ENCODE measurements around the gene ZNF407.

DNA sequence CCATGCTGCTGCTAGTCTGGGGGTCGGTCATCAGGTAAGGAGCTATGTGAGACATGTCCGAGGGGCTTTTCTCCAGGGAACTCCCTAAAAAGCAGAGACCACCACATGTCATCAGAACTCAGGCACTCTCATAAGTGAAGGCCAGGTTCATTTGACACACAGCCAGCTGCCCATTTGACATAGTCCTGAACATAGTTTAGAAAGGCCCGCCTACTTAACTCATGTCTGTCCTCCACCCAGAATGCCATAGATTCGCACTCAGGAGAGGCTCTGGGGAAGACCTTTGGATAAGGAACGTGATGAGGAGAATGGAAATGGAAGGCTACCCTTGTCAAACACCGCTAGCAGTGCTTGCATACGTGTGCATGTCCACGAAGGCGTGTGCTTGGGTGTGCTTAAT, 454.1 kb downstream of the ZNF407 start:
- no peak for TF ChIP-seq EZH2 (IDR thresholded peaks at IDR 0.05; ENCODE audit: low read depth, unreplicated experiment)
- TF ChIP-seq, protein P1, sequence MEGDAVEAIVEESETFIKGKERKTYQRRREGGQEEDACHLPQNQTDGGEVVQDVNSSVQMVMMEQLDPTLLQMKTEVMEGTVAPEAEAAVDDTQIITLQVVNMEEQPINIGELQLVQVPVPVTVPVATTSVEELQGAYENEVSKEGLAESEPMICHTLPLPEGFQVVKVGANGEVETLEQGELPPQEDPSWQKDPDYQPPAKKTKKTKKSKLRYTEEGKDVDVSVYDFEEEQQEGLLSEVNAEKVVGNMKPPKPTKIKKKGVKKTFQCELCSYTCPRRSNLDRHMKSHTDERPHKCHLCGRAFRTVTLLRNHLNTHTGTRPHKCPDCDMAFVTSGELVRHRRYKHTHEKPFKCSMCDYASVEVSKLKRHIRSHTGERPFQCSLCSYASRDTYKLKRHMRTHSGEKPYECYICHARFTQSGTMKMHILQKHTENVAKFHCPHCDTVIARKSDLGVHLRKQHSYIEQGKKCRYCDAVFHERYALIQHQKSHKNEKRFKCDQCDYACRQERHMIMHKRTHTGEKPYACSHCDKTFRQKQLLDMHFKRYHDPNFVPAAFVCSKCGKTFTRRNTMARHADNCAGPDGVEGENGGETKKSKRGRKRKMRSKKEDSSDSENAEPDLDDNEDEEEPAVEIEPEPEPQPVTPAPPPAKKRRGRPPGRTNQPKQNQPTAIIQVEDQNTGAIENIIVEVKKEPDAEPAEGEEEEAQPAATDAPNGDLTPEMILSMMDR (conservative IDR thresholded peaks at IDR 0.05; ENCODE audit: low read depth in 2 of 2): no peak
- TF ChIP-seq POLR2AphosphoS5 (IDR thresholded peaks at IDR 0.05; ENCODE audit: low read depth): no peak
- TF ChIP-seq CREB1 (CRISPR knock-in tag; IDR thresholded peaks at IDR 0.05; ENCODE audit: low read depth): no peak
- TF ChIP-seq, protein P2, sequence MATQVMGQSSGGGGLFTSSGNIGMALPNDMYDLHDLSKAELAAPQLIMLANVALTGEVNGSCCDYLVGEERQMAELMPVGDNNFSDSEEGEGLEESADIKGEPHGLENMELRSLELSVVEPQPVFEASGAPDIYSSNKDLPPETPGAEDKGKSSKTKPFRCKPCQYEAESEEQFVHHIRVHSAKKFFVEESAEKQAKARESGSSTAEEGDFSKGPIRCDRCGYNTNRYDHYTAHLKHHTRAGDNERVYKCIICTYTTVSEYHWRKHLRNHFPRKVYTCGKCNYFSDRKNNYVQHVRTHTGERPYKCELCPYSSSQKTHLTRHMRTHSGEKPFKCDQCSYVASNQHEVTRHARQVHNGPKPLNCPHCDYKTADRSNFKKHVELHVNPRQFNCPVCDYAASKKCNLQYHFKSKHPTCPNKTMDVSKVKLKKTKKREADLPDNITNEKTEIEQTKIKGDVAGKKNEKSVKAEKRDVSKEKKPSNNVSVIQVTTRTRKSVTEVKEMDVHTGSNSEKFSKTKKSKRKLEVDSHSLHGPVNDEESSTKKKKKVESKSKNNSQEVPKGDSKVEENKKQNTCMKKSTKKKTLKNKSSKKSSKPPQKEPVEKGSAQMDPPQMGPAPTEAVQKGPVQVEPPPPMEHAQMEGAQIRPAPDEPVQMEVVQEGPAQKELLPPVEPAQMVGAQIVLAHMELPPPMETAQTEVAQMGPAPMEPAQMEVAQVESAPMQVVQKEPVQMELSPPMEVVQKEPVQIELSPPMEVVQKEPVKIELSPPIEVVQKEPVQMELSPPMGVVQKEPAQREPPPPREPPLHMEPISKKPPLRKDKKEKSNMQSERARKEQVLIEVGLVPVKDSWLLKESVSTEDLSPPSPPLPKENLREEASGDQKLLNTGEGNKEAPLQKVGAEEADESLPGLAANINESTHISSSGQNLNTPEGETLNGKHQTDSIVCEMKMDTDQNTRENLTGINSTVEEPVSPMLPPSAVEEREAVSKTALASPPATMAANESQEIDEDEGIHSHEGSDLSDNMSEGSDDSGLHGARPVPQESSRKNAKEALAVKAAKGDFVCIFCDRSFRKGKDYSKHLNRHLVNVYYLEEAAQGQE (IDR thresholded peaks at IDR 0.05; ENCODE audit: unreplicated experiment): no peak
- TF ChIP-seq, protein P3, sequence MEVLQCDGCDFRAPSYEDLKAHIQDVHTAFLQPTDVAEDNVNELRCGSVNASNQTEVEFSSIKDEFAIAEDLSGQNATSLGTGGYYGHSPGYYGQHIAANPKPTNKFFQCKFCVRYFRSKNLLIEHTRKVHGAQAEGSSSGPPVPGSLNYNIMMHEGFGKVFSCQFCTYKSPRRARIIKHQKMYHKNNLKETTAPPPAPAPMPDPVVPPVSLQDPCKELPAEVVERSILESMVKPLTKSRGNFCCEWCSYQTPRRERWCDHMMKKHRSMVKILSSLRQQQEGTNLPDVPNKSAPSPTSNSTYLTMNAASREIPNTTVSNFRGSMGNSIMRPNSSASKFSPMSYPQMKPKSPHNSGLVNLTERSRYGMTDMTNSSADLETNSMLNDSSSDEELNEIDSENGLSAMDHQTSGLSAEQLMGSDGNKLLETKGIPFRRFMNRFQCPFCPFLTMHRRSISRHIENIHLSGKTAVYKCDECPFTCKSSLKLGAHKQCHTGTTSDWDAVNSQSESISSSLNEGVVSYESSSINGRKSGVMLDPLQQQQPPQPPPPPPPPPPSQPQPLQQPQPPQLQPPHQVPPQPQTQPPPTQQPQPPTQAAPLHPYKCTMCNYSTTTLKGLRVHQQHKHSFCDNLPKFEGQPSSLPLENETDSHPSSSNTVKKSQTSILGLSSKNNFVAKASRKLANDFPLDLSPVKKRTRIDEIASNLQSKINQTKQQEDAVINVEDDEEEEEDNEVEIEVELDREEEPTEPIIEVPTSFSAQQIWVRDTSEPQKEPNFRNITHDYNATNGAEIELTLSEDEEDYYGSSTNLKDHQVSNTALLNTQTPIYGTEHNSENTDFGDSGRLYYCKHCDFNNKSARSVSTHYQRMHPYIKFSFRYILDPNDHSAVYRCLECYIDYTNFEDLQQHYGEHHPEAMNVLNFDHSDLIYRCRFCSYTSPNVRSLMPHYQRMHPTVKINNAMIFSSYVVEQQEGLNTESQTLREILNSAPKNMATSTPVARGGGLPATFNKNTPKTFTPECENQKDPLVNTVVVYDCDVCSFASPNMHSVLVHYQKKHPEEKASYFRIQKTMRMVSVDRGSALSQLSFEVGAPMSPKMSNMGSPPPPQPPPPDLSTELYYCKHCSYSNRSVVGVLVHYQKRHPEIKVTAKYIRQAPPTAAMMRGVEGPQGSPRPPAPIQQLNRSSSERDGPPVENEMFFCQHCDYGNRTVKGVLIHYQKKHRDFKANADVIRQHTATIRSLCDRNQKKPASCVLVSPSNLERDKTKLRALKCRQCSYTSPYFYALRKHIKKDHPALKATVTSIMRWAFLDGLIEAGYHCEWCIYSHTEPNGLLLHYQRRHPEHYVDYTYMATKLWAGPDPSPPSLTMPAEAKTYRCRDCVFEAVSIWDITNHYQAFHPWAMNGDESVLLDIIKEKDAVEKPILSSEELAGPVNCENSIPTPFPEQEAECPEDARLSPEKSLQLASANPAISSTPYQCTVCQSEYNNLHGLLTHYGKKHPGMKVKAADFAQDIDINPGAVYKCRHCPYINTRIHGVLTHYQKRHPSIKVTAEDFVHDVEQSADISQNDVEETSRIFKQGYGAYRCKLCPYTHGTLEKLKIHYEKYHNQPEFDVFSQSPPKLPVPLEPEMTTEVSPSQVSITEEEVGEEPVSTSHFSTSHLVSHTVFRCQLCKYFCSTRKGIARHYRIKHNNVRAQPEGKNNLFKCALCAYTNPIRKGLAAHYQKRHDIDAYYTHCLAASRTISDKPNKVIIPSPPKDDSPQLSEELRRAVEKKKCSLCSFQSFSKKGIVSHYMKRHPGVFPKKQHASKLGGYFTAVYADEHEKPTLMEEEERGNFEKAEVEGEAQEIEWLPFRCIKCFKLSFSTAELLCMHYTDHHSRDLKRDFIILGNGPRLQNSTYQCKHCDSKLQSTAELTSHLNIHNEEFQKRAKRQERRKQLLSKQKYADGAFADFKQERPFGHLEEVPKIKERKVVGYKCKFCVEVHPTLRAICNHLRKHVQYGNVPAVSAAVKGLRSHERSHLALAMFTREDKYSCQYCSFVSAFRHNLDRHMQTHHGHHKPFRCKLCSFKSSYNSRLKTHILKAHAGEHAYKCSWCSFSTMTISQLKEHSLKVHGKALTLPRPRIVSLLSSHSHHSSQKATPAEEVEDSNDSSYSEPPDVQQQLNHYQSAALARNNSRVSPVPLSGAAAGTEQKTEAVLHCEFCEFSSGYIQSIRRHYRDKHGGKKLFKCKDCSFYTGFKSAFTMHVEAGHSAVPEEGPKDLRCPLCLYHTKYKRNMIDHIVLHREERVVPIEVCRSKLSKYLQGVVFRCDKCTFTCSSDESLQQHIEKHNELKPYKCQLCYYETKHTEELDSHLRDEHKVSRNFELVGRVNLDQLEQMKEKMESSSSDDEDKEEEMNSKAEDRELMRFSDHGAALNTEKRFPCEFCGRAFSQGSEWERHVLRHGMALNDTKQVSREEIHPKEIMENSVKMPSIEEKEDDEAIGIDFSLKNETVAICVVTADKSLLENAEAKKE (CRISPR knock-in tag; IDR thresholded peaks at IDR 0.05): no peak
- TF ChIP-seq, protein P4, sequence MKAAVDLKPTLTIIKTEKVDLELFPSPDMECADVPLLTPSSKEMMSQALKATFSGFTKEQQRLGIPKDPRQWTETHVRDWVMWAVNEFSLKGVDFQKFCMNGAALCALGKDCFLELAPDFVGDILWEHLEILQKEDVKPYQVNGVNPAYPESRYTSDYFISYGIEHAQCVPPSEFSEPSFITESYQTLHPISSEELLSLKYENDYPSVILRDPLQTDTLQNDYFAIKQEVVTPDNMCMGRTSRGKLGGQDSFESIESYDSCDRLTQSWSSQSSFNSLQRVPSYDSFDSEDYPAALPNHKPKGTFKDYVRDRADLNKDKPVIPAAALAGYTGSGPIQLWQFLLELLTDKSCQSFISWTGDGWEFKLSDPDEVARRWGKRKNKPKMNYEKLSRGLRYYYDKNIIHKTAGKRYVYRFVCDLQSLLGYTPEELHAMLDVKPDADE (IDR thresholded peaks at IDR 0.05): no peak
- no peak for TF ChIP-seq EZH2phosphoT487 (IDR thresholded peaks at IDR 0.05; ENCODE audit: unreplicated experiment)
- TF ChIP-seq JUNB (IDR thresholded peaks at IDR 0.05; ENCODE audit: unreplicated experiment): no peak
- no peak for TF ChIP-seq ZNF331 (CRISPR knock-in tag; IDR thresholded peaks at IDR 0.05; ENCODE audit: low read depth)
- TF ChIP-seq ZNF114 (CRISPR knock-in tag; IDR thresholded peaks at IDR 0.05): no peak
- no peak for TF ChIP-seq NANOG (IDR thresholded peaks at IDR 0.05; ENCODE audit: borderline replicate concordance)
